ENCODE measurements around the gene AIF1.

Gene AIF1

DNA sequence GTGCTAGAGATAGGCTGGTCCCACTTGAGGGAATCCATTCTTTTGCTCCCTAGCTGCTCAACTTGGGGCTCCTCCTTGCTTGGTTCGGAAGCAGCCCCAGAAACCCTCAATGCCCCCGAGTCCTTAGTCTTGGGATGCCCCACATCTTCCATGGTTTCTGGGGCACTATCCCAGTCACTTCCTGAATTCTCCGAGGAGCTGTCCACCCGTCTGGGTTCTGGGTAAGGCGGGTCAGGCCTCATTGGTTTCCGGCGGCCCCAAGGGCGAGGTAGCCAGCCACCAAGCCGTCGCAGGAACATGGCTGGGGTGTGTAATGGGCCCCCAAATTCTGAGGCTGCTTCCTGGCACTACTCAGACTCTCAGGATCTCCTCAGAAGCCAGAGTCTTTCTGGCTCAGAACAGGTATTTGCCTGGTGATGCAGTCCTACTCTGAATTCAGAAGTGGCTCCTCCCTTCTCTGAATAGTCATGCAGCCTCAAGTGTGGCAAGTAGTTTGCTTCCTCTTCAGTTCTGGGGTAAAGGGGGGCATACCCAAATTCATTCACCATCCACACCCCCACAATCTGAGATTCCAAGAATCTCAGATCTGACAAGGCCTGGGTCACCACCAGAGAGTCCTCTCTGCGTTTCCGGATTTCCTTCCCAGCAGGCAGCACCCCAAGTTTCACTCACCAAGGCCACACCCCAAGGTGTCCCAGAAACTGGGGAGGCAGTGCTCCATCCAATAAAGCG is 44.8 kb downstream of the AIF1 start:
- H3K4me3 ChIP-seq (ENCODE audit: control insufficient read depth, low read depth, low read length) = peak overlapping the region; percentile 76
- TF ChIP-seq, protein P1, sequence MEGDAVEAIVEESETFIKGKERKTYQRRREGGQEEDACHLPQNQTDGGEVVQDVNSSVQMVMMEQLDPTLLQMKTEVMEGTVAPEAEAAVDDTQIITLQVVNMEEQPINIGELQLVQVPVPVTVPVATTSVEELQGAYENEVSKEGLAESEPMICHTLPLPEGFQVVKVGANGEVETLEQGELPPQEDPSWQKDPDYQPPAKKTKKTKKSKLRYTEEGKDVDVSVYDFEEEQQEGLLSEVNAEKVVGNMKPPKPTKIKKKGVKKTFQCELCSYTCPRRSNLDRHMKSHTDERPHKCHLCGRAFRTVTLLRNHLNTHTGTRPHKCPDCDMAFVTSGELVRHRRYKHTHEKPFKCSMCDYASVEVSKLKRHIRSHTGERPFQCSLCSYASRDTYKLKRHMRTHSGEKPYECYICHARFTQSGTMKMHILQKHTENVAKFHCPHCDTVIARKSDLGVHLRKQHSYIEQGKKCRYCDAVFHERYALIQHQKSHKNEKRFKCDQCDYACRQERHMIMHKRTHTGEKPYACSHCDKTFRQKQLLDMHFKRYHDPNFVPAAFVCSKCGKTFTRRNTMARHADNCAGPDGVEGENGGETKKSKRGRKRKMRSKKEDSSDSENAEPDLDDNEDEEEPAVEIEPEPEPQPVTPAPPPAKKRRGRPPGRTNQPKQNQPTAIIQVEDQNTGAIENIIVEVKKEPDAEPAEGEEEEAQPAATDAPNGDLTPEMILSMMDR (IDR thresholded peaks at IDR 0.05; ENCODE audit: control insufficient read depth, insufficient read depth, low read depth, low read length, missing control alignments) = no peak
- DNase-seq (ENCODE audit: low read depth) = no peak

DNA sequence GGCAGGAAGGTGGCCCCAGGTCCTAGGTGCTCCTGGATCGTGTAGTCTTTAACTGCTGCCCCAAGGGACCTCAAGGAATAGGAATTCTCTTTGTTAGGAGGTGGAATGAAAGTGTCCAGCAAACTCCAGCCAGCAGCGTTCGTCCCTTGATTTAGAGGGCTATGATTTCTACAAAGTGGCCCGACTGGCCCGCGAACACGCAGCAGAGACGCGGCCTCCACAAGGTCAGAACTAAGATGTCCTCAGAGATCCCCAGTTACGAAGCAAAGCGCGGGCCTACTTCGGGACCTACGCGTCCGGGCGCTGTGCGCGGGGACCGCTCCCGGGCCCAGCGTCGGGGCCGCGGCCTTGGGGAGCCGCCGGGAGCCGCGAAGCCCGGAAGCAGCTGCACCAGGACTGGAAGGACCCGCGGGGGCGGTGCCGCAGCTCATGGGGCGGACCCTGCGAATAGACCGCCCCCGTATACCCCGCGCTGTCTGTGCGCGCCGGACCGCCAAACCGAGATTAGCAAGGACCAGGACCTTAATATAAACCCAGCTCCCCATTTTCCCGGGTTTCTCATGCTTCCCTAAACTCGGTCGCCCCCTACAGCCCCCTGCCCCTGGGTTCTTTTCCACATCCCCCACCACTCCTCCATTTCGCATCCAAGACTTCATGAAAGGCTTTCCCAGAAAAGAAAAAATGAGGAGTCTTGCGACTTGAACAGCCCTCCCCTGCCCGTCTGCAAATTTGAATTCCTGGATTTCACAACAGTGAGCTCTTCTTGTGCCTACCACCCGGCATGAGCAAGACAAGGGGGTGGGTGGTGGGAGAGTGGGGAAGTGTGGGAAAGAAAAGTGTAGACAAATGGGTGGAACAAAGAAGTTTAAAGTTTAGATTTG is 45.6 kb downstream of the AIF1 start, which contains the start of gene C6orf47:
Gene C6orf47 (minus strand): TSS at position 398 of the 881 bp plus-strand sequence. CDS start 831 bp downstream, outside the sequence.
- H3K4me3 ChIP-seq (ENCODE audit: control insufficient read depth, low read depth, low read length) = peak within 1 kb of the TSS; percentile 76
- DNase-seq (ENCODE audit: low read depth) = no peak
- TF ChIP-seq, protein P1 (IDR thresholded peaks at IDR 0.05; ENCODE audit: control insufficient read depth, insufficient read depth, low read depth, low read length, missing control alignments) = no peak

DNA sequence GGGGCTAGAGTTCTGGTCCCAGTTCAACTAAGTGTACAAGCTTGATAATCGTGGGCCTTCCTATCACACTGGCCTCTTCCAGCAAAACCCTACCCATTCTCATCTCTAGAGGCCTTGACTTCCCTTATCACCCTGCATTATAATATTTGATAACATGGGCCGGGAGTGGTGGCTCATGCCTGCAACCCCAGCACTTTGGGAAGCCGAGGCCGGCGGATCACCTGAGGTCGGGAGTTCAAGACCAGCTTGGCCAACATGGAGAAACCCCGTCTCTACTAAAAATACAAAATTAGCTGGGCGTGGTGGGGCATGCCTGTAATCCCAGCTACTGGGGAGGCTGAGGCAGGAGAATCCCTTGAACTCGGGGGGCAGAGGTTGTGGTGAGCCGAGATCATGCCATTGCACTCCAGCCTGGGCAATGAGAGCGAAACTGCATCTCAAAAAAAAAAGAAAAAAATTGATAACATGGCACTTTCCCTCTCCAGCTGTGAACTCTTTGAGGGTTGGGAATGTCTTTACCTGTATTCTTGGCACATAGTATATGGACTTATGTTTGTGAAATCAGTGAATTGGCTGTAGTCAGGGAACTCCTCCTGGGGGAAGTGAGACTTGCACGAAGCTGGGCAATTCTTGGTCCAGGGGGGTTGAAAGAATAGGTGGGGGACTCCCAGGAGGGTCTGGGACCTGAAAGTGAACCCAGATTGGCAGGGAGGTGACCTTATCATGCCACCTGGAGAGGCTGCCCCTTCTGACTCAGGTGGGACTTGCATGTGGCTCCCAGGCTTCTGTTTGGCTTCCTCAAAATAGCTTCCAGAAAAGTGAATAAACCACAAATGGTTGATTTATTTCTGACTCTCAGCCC is 46.5 kb downstream of the AIF1 start:
- TF ChIP-seq, protein P1 (IDR thresholded peaks at IDR 0.05; ENCODE audit: control insufficient read depth, insufficient read depth, low read depth, low read length, missing control alignments) = no peak
- H3K4me3 ChIP-seq (ENCODE audit: control insufficient read depth, low read depth, low read length) = peak overlapping the region; percentile 76; the same call in 1 of the 2 replicates
- no peak for DNase-seq (ENCODE audit: low read depth)

DNA sequence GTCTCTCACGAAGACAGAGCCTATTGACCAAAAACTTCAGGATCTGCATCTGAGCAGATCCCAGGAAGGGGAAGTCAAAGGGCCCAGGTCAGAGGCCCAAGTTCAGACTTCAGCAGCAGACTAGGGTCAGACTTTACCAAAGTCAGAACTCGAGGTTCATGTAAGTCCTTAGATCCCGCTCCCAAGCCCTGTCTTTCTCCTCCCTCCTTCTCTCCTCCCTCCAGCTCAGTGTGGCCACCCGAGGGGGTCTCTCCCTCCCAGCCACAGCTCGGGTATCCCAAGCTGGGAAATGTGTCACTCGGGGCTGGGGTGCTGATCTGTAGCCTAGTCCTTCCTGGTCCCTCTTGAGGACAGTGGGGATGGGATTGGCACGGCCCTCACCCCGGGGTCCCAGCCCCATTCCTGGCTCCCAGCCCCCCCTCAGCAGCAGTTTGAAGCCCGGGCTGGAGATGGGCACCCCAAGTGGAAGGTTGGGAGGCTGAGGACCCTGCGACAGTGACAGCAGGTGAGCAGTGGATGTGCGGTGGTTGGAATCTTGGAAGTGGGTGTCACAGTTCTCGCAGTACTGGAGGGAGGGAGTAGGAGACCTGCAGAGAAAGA is 47.2 kb downstream of the AIF1 start:
- DNase-seq (ENCODE audit: low read depth) = no peak
- H3K4me3 ChIP-seq (ENCODE audit: control insufficient read depth, low read depth, low read length) = no peak overlapping the region
- TF ChIP-seq, protein P1 (IDR thresholded peaks at IDR 0.05; ENCODE audit: control insufficient read depth, insufficient read depth, low read depth, low read length, missing control alignments) = no peak

DNA sequence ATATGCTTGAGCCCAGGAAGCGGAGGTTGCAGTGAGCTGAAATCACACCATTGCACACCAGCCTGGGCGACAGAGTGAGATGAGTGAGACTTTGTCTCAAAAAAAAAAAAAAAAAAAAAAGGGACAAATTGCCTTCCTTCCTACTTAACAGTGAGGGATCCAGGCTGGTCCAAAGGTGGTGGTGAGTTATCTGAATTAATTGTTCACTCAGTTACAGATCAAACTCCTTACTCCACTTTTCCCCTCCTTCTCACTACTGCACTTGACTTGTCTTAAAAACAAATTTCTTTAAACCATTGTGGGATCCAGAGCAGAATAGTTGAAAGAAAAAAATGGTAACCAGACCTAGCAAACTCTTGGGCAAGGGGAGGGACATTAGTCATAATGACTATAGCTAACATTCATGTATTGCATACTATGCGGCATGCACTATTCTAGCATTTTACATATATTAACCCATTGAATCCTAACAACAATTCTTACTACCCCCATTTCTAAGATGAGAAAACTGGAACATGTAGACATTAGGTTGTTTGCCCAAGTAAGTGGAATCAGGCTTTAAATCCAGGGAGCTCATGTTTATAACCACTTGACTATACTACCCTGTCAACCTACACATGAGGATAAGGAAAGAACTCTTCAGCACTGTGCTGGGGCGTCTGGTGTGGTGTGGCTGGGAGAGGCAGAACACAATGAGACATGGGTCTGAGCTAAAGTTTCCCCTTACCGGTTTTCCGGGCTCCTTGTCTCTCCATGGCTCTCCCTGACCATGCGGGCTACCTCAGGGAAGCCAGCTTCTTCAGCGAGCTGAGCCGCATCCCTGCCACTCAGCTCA is 48.3 kb downstream of the AIF1 start:
- H3K4me3 ChIP-seq (ENCODE audit: control insufficient read depth, low read depth, low read length) = peak overlapping the region; percentile 95
- DNase-seq (ENCODE audit: low read depth) = no peak

More for the DNA sequence above, 48.3 kb downstream of the AIF1 start:
- TF ChIP-seq, protein P1 (IDR thresholded peaks at IDR 0.05; ENCODE audit: control insufficient read depth, insufficient read depth, low read depth, low read length, missing control alignments) = no peak

Measured in AG09309 (cell line).